ENCODE measurements around the gene AKIRIN1.
"Not testable (repeated sequence)": the region's sequence is repeated elsewhere in the genome, so short reads cannot be mapped to it uniquely, and the experiment has no call there.

Gene AKIRIN1

GRCh38 chr1:39036678-39037077, 45.6 kb downstream of the AKIRIN1 start:
- in situ Hi-C loops (cut with MboI; ENCODE audit: low sequenced_read_pairs), result no loop called here

GRCh38 chr1:39043513-39043912, 52.4 kb downstream of the AKIRIN1 start:
- in situ Hi-C loops (cut with MboI; ENCODE audit: low sequenced_read_pairs), result no loop called here

- in situ Hi-C loops (cut with MboI; ENCODE audit: low sequenced_read_pairs), result no loop called here
Measured at GRCh38 chr1:39044762-39045161, 53.7 kb downstream of the AKIRIN1 start.

- in situ Hi-C loops (cut with MboI; ENCODE audit: low sequenced_read_pairs), result no loop called here
Measured at GRCh38 chr1:39045231-39045630, 54.2 kb downstream of the AKIRIN1 start.

GRCh38 chr1:39046613-39047210, 55.6 kb downstream of the AKIRIN1 start:
- in situ Hi-C loops (cut with MboI; ENCODE audit: low sequenced_read_pairs), result no loop called here

GRCh38 chr1:39047374-39048229, 56.5 kb downstream of the AKIRIN1 start:
- in situ Hi-C loops (cut with MboI; ENCODE audit: low sequenced_read_pairs), result no loop called here

GRCh38 chr1:39048745-39049370, 57.8 kb downstream of the AKIRIN1 start:
- in situ Hi-C loops (cut with MboI; ENCODE audit: low sequenced_read_pairs), result no loop called here

GRCh38 chr1:39050001-39050400, 58.9 kb downstream of the AKIRIN1 start:
- in situ Hi-C loops (cut with MboI; ENCODE audit: low sequenced_read_pairs), result no loop called here

- in situ Hi-C loops (cut with MboI; ENCODE audit: low sequenced_read_pairs), result not testable (repeated sequence)
Measured at GRCh38 chr1:39051193-39051850, 60.2 kb downstream of the AKIRIN1 start.

- in situ Hi-C loops (cut with MboI; ENCODE audit: low sequenced_read_pairs), result no loop called here
Measured at GRCh38 chr1:39051956-39052355, 60.9 kb downstream of the AKIRIN1 start.

- in situ Hi-C loops (cut with MboI; ENCODE audit: low sequenced_read_pairs), result not testable (repeated sequence)
Measured at GRCh38 chr1:39055213-39055710, 64.2 kb downstream of the AKIRIN1 start.
